Forelimb muscle (tissue), 1 donor: ENCODE results near the gene TP53INP2. TPM values are rescaled to one million over a fixed set of nuclear protein-coding genes. Genes with fewer than 3 reads are reported as not detected.
"Not testable (repeated sequence)": the region's sequence is repeated elsewhere in the genome, so short reads cannot be mapped to it uniquely, and the experiment has no call there.

Source experiments
- DNase-seq: peaks from one replicate; pipeline ENCODE4 v3.0.0-alpha.2; 2013; ENCODE audit warnings: low read depth
- polyA plus RNA-seq: library from polyadenylated mRNA; unstranded; fragments of 120-200 nt; gene quantifications from one replicate; pipeline ENCODE4 v1.2.1, GENCODE V29; 2013; ENCODE audit not compliant: insufficient read length

Gene TP53INP2, protein sequence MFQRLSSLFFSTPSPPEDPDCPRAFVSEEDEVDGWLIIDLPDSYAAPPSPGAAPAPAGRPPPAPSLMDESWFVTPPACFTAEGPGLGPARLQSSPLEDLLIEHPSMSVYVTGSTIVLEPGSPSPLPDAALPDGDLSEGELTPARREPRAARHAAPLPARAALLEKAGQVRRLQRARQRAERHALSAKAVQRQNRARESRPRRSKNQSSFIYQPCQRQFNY
- polyA plus RNA-seq = 10.5 TPM

DNA sequence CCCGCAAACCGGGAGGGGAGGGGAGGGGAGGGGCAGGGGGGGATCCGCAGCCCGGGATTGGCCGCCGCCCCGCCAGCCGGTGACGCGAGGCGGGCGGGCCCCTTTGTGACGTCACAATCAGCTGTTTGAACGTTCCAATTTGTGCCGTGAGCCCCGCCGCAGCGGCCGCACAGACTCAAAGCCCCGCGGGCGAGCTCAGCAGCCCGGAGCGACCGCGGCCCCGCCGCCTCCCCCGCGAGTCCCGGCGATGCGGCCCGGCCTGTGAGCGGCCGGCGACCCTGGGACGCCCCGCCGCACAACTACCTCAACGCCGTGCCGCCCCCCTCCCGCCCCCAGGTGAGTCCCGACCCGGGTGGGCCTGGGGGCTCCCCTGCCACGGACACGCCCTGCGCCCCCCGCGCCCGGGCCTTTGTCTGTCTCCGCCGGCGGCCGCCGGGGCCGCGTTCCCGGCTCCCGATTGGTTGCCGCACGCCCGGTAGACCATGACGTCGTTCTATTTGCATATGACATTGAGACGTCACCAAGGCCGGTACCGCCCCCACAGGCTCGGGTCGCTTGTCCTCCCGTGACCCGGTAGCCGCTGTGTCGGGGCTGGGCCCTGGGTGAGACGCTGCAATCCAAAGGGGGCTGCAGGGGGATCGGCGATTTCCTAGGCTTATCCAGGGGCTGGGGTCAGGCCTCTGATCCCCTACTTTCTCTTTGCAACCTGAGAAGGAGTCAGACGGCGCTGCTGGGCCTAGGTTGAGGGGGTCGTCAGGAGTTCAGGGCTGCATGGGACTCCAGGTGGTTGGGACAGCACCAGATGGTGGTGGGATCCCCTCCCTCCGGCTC, at the start of gene TP53INP2:
TP53INP2 (plus strand) TSS at position 168 of the 831 bp plus-strand sequence. CDS start 4,396 bp downstream, outside the sequence.
- no peak for DNase-seq

DNA sequence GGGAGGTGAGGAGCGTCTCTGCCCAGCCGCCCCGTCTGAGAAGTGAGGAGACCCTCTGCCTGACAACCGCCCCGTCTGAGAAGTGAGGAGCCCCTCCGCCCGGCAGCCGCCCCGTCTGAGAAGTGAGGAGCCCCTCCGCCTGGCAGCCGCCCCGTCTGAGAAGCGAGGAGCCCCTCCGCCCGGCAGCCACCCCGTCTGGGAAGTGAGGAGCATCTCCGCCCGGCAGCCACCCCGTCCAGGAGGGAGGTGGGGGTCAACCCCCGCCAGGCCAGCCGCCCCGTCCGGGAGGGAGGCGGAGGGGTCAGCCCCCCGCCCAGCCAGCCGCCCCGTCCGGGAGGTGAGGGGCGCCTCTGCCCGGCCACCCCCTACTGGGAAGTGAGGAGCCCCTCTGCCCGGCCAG, 45.5 kb upstream of the TP53INP2 start:
- not testable (repeated sequence) for DNase-seq

DNA sequence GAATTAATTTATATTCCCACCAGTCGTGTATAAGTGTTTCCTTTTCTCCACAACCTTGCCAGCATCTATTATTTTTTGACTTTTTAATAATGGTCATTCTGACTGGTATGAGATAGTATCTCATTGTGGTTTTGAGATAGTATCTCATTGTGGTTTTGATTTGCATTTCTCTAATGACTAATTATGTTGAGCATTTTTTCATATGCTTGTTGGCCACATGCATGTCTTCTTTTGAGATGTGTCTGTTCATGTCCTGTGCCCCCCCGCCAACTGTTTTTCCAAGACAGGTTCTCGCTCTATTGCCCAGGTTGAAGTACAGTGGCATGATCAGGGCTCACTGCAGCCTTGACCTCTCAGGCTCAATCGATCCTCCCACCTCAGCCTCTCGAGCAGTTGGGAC, 42.3 kb upstream of the TP53INP2 start:
- not testable (repeated sequence) for DNase-seq

DNA sequence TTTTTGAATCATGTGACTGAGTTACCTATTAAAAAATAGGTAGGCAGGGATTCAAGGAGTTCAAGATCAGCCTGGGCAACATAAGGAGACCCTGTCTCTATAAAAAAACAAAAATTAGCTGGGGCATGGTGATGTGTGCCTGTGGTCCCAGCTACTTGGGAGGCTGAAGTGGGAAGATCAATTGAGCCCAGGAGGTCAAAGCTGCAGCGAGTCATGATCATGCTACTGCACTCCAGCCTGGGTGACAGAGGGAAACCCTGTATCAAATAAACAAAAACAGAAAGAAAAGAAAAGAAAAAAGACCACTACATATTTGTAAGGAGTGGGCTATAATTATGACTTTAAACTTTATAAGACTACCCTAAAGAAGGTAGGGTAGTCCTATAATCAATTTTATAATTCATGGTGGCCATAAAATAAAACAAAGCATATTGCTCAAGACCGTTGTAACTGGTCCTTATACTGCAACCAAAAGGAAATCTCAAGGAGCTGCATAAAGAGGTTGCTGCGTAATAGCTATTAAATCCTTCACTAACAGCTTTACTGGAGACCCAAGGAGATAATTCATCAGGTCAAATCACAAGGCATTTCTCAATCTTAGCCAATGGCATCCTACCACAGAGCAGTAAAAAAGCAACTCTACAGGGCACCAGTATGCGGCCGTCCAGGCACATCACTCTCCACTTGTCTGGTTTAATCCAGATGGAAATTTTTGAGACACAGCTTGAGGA, 40.8 kb upstream of the TP53INP2 start:
- no peak for DNase-seq

DNA sequence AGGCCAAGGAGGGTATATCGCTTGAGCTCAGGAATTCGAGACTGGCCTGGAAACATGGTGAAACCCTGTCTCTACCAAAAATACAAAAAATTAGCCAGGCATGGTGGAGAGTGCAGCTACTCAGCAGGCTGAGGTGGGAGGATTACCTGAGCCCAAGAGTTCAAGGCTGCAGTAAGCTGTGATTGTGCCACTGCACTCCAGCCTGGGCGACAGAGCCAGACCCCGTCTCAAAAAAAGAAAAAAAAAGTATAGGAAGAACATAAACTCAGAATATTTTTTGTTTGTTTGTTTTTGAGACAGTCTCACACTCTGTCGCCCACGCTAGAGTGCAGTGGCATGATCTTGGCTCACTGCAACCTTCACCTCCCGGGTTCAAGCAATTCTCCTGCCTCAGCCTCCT, 39.4 kb upstream of the TP53INP2 start:
- DNase-seq = not testable (repeated sequence)

DNA sequence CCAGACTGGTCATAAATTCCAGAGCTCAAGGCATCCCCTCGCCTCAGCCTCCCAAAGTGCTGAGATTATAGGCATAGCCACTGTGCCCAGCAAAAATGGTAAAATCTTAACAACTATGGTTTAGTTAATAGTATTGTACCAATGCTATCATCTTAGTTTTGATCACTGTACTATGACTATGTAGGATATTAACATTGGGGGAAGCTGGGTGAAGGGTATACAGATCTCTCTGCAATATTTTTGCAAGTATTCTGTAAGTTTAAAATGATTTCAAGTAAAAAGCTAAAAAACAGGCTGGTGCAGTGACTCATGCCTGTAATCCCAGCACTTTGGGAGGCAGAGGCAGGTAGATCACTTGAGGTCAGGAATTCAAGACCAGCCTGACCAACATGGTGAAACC, 35.0 kb upstream of the TP53INP2 start:
- DNase-seq = no peak

DNA sequence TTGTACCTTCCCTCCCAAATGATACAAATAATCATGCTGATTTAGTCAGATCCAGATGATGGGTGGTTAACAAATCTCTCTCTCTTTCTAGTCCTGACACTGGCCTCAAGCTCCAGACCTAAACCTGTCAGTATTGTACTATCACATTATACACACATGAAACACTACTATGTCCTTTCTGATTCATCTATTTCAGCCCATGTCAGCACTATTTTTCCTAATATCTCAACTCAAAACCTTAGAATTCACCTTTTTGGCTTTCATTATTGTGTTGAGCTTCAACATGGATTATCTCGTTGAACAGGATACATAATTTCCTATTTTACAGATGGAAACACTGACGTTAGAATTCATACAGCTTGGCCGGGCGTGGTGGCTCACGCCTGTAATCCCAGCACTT, 30.7 kb upstream of the TP53INP2 start:
- no peak for DNase-seq

DNA sequence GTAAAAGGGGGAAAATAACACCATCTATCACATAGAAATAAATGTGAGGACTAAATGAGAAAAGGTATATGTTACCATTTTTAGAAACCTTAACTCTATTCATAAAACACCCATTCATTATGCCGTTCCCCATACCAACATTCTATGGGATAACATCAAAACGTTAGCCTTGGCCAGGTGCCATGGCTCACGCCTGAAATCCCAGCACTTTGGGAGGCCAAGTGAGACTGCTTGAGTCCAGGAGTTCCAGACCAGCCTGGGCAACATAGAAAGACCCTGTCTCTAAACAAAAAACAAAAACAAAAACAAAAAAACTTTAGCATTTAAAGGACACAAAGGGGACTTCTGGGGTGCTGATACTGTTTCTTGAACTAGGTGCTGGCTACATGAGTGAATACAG, 28.6 kb upstream of the TP53INP2 start:
- no peak for DNase-seq

DNA sequence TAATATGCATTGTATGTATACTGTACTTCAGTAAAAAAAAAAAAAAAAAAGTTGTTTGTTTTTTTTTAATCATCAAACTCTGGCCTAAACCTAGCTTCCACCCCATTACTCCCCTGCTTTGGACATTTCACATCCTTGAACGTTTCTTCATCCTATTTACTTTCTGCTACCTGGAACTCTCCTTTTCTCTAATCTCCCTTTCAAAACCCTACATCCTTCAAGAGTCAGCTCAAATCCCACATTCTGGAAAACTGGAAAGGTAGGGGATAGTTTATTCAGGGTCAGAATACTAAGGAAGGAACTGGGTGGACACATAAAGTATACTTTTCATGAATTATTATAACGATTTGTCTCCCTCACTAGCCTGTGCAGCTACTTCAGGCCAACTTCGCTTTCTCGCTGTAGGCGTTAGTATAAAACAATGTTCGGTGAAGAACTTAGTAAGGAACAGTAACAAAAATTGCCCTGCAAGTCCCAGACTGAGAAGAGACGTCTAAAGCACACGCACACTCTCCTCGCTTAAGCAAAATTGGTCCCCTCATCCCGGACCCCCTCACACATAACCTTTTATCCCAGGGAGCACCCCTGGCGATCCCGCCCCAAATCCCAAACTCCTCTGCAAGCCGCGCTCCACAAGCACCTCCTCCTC, 28.0 kb upstream of the TP53INP2 start:
- no peak for DNase-seq

DNA sequence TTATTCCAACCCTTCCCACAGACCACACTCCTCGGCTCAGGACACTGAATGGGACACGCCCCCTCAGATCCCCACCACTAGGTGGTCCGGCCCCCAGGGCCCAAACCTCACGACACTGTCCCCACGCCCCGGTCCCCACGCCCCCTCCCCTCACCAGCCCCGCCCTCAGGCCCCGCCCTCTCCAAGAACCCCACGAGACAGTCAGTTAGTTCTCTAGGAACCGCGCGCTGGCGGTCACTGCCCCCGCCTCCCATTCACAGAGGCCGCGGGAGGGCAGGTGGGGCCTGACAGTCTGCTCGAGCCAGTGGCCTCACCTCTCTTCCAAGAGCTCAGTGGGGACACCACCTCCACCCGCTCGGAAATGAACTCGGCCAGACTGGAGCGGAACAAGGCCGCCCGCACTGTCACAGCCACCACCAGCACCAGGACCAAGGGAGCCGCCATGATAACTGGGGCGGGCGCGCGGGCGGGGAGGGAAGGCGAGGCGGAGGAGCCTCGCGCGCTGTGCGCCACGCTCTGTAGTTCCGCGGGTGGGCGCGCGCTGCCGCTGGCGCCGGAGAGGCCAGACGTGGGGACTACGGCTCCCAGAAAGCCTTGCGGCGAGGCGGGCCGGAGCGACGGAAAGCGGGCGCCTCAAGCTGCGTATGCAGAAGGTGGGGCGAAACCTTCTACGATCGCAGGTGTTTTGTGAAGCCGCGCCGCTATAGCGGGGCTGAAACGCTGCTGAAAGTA, 27.3 kb upstream of the TP53INP2 start, which contains the start of gene PIGU:
PIGU (minus strand) TSS at position 451 of the 732 bp plus-strand sequence; CDS start at position 444, 7 bp downstream.
- DNase-seq = peak; percentile 87

DNA sequence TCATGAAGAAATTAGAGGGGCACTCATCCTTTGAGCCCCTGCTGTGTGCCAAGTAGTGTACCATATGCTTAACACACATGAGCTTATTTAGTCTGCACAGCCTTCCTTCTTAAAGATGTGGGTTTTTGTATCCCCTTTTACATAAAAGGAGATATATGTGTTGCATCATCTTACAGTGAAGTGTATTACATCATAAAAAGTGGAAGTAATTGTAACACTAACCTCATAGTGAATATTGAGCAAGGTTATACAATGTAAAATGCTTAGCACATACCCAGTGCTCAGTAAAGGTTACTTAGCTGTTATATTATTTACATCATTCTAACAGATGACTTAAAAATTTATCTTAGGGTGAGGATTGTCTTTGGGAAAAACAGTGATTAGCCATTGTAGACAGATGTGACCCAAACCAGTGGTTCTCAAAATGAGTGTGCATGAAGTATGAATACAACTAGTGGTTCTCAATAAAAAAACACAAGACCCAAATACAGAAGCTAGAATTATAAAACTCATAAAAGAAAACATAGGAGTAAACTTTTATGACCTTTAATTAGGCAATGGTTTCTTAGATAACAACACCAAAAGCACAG, 23.5 kb upstream of the TP53INP2 start:
- no peak for DNase-seq

DNA sequence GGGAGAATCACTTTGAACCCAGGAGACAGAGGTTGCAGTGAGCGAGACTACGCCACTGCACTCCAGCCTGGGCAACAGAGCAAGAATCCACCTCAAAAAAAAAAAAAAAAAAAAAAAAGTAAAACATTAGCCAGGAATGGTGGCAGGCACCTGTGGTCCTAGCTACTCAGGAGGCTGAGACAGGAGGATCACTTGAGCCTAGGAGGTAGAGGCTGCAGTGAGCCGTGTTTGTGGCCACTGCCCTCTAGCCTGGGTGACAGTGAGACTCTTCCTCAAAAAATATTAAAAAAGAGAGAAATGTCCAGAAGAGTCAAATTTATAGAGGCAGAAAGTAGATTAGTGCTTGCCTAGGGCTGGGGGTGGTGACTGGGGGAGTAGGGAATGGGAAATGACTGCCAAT, 20.5 kb upstream of the TP53INP2 start:
- DNase-seq = no peak

DNA sequence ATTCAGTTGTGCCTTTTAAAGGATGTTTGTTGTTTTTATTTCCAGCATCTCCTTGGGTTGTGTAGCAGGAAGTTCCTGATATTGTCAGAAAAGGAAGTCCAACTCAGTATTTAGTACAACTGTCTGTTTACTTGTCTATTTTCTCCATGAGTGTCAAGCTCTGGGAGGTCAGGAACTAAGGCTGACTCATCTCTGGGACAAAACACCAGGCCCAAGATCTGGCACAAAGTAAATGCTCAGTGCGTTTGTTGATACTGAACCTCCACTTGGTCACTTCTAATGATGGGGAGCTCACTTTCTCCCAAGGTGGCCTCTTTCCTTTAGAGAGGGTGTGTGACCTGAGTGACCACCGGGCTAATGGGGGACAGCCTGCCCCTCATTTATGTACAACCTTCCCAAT, 14.7 kb upstream of the TP53INP2 start:
- DNase-seq = no peak

DNA sequence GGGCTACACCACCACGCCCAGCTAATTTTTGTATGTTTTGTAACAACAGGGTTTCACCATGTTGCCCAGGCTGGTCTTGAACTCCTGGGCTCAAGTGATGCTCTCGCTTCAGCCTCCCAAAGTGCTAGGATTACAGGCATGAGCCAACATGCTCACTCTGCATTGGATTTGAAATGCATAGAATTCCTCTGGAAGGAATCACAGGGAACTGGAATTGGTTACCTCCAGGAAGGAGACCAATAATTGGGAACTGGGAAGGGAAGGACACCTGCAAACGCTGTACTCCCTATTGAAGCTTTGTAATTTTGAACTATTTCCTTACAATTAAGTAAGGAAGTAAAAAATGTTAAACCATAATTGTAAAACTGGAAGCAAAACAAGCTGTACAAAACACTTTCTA, 12.3 kb upstream of the TP53INP2 start:
- no peak for DNase-seq

DNA sequence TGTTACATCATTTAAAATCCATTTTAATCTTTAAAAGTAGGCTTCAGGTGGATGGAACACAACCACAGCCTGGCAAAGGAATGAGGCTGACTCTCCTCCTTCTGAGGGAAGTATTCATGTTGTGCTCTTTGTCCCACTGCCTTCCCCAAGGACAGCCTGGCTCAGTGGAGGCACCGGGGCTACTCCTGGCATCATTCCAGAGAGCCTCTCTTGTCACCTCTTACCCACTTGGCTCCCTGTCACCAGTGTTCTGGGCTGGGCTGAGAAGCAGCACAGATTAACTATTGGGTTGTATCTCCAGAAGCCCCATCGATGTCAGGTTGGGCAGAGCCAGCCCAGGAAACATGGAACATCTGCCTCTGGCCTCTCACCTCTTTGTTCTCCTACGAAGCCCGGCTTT, 10.7 kb upstream of the TP53INP2 start:
- no peak for DNase-seq

DNA sequence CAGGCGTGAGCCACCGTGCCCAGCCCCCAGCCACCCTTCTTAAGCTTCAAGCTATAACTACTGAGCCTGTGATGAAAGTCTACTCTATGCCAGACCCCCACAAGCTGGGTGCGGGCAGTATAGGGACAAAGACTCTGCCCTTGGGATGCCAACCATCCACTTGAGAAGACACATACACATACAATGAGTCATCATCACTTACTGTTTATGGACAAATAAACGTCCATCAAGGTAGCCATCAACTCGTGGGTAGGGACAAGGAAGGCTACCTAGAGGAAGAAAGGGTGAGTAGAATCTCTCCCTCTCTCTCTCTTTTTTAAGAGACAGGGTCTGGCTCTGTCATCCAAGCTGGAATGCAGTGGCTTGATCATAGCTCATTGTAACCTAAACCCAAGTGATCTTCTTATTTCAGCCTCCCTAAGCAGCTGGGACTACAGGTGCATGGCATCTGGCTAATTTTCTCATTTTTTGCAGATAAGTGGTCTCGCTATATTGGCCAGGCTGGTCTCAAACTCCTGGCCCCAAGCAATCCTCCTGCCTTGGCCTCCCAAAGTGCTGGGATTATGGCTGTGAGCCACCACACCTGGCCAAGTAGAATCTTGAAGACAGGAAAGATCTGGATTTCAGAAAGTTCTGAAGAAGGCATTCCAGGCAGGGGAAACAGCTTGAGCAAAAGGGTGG, 2.6 kb upstream of the TP53INP2 start:
- DNase-seq = no peak

DNA sequence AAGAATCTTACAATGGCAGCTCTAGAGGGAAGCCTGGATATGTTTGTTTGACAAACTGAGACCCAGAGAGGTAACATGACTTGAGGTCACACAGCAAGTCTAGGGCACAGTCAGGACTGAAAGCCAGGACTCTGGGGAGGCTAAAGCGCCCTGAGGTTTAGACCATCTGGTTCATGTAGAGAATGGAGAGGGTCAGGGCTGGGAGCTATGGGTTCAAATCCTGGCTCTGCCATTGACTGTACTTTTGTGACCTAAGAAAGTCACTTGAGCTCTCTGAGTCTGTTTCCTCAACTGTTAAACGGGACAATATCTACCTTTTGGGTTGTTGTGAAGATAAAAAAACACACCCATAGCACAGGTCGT, 1.1 kb upstream of the TP53INP2 start:
- DNase-seq = no peak

DNA sequence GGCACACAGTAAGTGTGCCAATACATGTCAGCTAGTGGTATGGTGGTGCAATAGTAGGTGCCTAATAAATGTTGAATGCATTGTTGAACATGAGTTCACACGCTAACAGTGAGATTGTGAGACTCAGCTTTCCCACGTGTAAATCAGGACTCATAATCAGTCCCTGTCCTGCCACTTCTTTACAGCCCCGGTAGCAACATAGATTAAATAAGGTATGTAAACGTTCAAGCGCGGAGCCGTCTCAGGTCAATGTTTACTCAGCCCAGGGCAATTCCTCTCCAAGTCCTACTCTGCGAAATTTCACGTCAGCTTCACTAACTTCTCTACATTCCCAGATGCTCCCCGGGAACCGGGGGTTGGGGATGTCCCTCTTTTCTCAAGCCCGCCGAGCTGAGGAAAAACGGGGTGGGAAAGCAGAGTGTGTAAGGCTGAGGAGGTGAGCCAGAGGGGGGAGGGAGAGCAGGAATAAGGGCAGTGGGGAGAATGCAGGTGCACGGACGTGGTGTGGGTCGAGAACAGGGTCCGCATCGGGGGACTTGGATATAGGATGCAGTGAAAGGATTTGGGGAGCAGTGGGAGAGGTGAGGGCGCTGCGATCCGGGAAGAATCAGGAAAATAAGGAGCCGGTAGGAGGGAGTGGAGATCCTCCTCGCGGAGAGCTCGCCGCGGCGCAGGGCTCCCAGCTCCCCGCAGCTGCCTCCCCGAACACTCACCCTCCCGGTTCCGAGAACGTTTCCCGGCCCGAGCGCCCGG, 544 bp upstream of the TP53INP2 start:
- no peak for DNase-seq

DNA sequence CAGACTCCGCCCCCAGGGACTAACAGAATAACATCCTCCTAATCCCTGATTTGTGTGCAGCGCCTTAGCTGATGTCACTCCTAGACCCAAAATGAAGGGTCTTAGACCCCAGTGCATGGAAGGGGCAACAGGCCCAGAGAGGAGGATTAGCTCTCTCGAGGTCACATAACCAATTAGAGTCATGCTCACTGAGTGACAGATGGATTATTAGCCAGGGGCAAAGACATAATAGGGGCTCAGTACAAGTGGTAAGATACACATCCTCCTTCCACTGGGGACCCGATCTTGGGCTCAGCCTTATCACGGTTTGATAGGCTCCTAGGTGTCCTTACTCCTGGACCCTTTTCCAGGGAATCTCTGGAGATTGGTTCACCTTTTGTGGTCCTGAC, 858 bp downstream of the TP53INP2 start:
- DNase-seq = no peak
